NCI-H526 (cell line): ENCODE measurements around the gene CTSO.
"Not testable (repeated sequence)": the region's sequence is repeated elsewhere in the genome, so short reads cannot be mapped to it uniquely, and the experiment has no call there.

Experiments used
- DNase-seq, 2 experiments: peaks; one replicate each; lab custom pipeline; 2025; lab: John Stamatoyannopoulos, UW

The CTSO gene

DNA sequence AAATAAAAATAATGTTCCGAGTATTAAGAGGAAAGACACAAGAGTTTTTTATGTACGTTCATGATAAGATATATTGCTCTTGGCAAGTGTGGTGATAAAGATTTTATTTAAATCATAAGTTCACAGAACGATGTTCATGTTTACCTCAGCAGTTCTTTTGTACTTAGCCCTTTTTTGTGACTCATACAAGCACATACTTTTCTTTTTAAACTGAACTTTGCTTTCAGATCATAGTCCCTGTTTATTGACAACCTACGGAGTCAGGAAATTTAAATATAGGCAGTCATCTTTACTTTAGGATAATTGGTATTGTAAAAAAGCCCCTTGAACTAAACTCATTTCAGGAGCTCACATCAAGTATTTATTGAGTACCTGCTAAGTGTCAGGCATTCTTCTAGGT, 1.3 kb upstream of the CTSO start:
- no peak for DNase-seq

- DNase-seq = no peak
Measured at GRCh38 chr4:155954118-155954685, 536 bp upstream of the CTSO start.

GRCh38 chr4:155952501-155952901, 1.2 kb downstream of the CTSO start:
- DNase-seq = no peak

- no peak for DNase-seq
Measured at GRCh38 chr4:155950461-155950860, 3.2 kb downstream of the CTSO start.

GRCh38 chr4:155948541-155948940, 5.1 kb downstream of the CTSO start:
- no peak for DNase-seq

DNA sequence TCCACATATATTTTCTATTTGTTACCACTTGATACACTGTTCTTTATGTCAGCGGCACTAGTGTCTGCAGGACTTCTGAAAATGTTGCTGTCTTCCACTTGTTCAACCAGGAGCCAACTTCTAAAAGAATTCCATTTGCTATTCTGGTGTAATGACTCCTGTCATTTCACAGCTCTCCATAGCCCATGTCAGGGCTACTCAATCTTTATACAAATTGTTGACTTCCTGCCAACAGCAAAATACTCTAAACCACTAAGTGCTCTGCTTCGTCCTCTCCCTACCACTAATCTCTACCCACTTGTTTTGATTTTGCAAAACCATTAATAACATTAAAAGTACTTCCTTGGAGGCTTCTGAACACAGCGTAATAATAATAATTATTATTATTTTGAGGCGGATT, 7.2 kb downstream of the CTSO start:
- DNase-seq = no peak

- no peak for DNase-seq
Measured at GRCh38 chr4:155944516-155944915, 9.2 kb downstream of the CTSO start.

DNA sequence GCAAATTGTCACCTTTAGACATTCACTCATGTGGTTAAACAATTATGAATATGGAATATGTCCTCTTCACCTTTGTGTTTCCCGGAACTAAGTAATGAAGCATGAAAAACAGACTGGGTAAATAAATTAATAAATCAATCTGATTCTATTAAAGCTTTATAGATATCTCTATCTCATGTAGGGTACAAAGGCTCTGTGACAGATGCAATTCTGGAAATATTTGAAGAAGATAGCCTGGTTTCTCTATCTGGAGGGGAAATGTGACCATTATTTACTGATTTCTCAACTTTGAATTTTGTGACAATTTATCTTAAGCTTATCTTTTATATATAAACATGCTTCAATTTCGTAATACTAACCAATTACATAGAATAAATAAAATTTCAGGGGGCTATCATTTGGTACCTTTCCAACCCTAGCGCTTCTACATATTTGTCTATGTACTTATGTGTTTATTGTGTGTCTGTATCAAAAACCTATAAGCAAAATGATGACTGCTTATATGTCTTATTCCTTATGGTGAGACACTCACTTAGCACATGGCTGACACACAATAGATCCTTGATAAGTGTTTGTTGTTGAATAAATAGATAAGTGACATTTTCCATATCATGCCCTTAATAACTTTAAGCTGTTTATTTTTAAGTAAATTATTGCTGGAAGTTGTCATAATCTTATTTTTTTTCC, 9.9 kb downstream of the CTSO start:
- DNase-seq = no peak

DNA sequence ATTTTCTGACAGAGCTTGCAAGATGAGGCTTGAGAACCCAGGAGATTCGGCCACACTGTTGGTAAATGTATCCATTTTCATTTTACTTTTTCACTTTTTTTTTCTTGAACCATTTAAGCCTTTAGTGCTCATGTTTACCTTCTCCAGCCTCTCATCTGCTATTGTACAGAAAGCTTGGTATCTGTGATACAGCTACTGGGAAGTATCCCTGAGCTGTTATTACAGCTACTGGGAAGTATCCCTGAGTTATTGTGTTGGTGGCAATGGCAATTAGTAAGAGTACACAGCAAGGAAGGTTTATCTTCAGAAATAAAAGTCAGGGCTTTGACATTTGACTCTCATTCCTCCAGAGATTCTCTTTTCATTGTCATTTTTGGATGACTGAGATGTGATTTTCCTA, 11.8 kb downstream of the CTSO start:
- DNase-seq = no peak

DNA sequence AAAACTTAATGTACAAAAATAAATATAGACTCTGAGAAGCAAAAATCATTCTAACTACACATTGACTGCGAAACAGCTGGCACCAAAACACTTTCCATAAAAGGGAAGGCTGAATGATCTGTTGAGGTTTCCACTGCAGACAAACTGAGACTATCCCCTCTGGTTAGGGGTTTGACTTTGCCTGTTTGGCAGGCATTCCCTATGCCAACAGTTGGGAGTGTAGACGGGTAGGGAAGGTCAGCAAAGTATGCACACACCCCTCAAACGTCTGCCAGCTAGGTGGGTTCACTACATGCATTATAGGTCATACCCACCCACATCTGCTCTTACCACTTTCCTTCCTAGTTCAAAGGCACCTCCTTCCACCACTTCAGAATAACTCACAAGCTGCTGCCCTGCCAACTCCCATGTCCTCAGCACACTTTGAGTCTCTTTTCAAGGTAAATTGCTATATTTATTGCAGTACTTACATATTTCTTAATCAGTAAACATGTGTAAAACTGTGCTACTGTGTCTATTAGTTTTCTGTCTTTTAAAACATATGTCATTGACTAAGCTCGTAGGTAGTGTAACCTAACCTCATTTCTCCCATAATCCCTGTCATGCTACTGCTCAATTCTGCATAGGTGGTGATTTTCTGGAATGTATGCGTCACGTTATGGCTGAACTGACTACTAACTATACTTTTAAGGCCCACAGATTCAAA, 12.4 kb downstream of the CTSO start:
- no peak for DNase-seq

DNA sequence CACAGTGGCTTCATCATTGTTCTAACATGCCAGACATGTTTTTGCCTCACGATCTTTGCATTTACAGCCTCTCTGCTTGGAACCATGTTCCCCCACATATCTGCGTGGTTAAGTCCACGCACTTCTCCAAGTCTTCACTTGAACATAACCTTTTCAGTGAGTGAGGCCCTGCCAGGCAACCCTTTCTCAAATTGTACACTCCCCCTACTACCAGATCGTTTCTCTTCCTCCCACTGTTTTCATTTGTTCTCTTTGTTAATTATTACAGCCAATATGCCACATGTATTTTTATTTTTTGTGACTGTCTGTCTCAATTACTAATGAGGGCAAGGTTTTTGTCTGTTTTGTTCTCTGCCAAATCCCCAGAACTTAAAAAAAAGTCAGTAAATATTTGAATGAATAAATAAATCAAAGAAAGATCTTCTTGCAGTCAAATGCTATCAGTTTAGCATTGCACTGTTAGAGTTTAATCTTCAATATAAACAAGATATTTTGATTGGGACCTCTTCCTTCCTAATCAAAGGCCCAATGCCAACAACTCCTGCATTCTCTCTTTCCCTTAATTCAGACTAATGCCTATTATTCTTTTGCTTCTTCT, 18.2 kb downstream of the CTSO start:
- no peak for DNase-seq

DNA sequence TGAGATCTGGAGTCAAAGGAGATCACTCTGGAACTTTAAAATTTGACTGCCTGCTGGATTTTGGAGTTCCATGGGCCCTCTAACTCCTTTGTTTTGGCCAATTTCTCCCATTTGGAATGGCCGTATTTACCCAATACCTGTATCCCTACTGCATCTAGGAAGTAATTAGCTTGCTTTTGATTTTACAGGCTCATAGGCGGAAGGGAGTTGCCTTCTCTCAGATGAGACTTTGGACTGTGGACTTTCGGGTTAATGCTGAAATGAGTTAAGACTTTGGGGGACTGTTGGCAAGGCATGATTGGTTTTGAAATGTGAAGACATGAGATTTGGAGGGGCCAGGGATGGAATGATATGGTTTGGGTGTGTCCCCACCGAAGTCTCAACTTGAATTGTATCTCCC, 19.0 kb downstream of the CTSO start:
- DNase-seq = not testable (repeated sequence)

- DNase-seq = no peak
Measured at GRCh38 chr4:155931634-155932033, 22.0 kb downstream of the CTSO start.

- DNase-seq = no peak
Measured at GRCh38 chr4:155930330-155930729, 23.3 kb downstream of the CTSO start.

DNA sequence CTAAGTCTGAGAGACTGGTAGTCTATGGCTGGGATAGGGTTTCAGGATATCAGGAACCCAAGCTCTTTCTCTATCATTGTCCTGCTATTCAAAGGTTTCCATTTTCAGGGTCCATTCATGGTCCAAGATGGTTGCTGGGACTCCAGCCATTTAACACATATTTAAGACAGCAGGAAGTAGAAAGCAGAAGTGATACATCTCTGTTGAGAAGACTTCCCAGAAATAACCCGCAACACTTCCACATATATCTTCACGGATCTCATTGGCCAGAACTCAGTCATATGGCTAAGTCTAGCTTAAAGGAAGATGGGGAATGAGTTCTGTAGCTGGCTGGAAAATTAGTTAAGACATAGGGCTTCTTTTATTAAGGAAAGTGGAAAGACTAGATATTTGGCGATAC, 23.8 kb downstream of the CTSO start:
- no peak for DNase-seq

DNA sequence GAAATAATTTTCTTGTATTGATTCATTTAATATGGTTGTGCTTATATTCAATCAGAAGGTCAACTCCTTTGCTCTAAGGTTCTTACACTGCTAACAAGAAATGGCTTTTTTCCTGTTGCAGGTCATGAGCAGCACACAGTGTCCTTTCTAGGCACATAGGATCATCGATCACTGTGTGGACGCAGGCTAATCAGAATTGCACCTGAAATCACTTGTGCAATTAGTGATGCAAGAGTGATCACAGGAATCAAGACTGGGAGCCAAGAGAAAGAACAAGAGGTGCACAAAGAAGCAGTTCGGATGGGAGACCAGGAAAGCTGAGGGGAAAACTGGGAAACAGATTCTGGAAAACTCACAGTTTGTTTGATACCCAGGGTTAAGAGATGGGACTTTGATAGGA, 29.0 kb downstream of the CTSO start:
- DNase-seq = no peak

- DNase-seq = no peak
Measured at GRCh38 chr4:155921597-155921996, 32.1 kb downstream of the CTSO start.

DNA sequence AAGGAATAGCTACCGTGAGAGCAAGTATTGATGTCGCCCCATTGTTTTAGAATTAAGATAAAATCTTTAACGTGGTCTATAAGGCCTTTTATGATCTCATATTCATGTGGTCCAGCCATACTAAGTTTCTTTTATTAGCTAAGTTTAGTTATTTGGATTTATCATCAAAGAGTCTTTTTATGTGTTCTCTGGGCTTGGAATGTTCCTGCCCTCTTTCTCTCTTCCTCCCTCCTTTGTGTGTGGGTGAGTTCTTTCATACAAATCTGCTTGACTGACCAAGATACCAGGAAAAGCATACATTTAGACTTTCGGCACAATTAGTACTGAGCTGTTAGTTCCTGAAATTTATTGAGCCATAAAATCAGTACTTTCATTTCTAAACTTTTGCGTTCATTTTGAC, 38.9 kb downstream of the CTSO start:
- DNase-seq = no peak

DNA sequence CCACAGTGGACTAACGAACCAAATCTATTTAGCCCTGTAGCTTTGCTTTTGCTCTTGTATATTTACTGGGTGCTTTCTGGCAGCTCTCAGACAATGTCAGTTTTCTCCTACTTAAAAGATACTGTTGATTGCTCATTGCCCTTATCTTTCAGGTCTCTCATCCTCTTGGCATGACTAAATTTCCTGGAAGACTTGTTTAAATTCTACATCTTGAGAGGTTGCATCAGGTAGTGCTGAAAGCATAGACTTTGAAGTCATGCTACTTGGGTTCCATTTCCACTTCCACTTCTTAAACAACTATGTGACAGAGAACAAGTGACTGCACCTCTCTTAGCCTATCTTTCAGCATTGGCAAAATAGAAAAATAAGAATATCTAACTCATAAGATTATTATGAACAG, 41.8 kb downstream of the CTSO start:
- DNase-seq = no peak

DNA sequence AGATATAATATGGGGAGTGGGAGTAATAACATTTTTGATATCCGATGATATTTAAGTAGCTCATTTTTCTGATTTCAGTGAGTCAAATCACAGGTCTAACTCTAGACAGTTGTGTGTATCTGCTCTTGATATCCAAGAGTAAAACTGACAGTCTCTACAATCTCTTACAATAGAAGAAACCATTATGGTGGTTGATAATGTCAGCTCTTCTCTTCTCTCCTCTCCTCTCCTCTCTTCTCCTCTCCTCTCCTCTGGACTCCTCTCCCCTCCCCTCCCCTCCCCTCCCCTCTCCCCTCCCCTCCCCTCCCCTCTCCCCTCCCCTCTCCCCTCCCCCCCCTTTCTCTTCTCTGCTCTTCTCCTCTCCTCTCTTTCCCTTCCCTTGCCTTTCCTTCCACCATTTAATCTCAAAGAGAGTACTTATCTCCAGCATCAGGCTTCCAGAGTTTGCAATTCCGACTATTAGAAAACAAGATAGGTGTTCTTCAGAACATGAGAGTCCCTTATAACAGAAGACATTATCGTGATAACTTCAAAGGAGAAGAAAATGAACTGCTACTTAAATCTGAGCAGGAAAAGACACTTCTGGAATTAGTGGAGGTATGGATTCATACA, 43.9 kb downstream of the CTSO start:
- no peak for DNase-seq

GRCh38 chr4:155908187-155909139, 45.2 kb downstream of the CTSO start:
- DNase-seq = no peak

DNA sequence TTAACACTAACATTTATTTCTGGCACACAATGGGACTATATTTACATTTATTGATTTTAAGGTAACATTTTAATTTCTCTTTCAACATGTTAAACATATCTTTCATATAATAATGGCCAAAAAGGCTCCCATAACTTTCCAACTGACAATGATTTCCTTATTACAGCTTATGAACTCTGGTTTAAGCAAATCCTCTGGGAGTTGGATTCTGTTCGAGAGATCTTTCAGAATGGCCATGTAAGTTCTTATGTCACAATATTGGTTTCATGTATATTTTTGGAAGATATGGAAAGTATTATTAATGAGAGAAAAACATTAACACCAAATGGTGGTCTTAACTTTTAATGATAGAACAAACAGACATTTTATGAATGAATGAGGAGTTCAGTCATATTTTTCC, 46.1 kb downstream of the CTSO start:
- DNase-seq = no peak
